Loucy (cell line): ENCODE measurements around the gene RXRG.

Experiments
- H2AFZ ChIP-seq: fragments of 200-600 bp; sonication (generic); 2 replicates; pipeline ENCODE4 v1.6.0; 2016; ENCODE audit warnings: antibody characterized with exemption, mild to moderate bottlenecking, low read length, moderate library complexity
- H3F3A ChIP-seq: fragments of 200-600 bp; 2 replicates; pipeline ENCODE4 v1.6.0; 2016; ENCODE audit warnings: antibody characterized with exemption, low read depth, mild to moderate bottlenecking
- H3K27me3 ChIP-seq: fragments of 200-600 bp; sonication (generic); 2 replicates; pipeline ENCODE4 v1.6.1; 2014; ENCODE audit warnings: low read length, mild to moderate bottlenecking; ENCODE audit not compliant: insufficient read depth, poor library complexity, severe bottlenecking
- H3K36me3 ChIP-seq: fragments of 200-600 bp; sonication (generic); 2 replicates; pipeline ENCODE4 v1.6.1; 2016; ENCODE audit warnings: low read length; ENCODE audit not compliant: insufficient read depth
- H3K4me1 ChIP-seq: fragments of 200-600 bp; sonication (generic); 2 replicates; pipeline ENCODE4 v1.5.1; 2014; ENCODE audit warnings: low read length, mild to moderate bottlenecking; ENCODE audit not compliant: insufficient read depth, poor library complexity, severe bottlenecking
- H3K4me2 ChIP-seq: fragments of 200-600 bp; sonication (generic); 2 replicates; pipeline ENCODE4 v1.6.0; 2014; ENCODE audit warnings: antibody characterized with exemption, low read length, low read depth, mild to moderate bottlenecking; ENCODE audit not compliant: poor library complexity, severe bottlenecking
- H3K4me3 ChIP-seq: fragments of 200-600 bp; sonication (generic); 2 replicates; pipeline ENCODE4 v1.5.1; 2014; ENCODE audit warnings: low read length, mild to moderate bottlenecking, mixed read lengths; ENCODE audit not compliant: poor library complexity, severe bottlenecking
- H3K79me2 ChIP-seq: fragments of 200-600 bp; sonication (generic); 2 replicates; pipeline ENCODE4 v1.6.1; 2014; ENCODE audit warnings: low read length; ENCODE audit not compliant: insufficient read depth
- H3K9ac ChIP-seq: fragments of 200-600 bp; sonication (generic); 2 replicates; pipeline ENCODE4 v1.6.0; 2014; ENCODE audit warnings: mild to moderate bottlenecking, low read depth, low read length, moderate library complexity; ENCODE audit not compliant: poor library complexity, severe bottlenecking
- H3K9me2 ChIP-seq: fragments of 200-600 bp; sonication (generic); replicated peaks from 2 replicates; pipeline ENCODE4 v1.6.1; 2016; ENCODE audit warnings: low read depth, low read length, mixed read lengths
- H3K9me3 ChIP-seq: fragments of 200-600 bp; sonication (generic); 2 replicates; pipeline ENCODE4 v1.6.1; 2014; ENCODE audit warnings: mild to moderate bottlenecking, antibody characterized with exemption, low read length, low read depth; ENCODE audit not compliant: insufficient read depth
- H4K20me1 ChIP-seq: fragments of 200-600 bp; sonication (generic); 2 replicates; pipeline ENCODE4 v1.6.0; 2014; ENCODE audit warnings: antibody characterized with exemption, low read length, mild to moderate bottlenecking; ENCODE audit not compliant: insufficient read depth, poor library complexity, severe bottlenecking
- EZH2phosphoT487 ChIP-seq: fragments of 200-600 bp; IDR thresholded peaks from 2 replicates; pipeline ENCODE4 v1.6.1; 2018; ENCODE audit warnings: antibody characterized with exemption, mild to moderate bottlenecking, moderate library complexity, borderline replicate concordance
- TF ChIP-seq, protein P1 (sequence below): fragments of 200-600 bp; sonication (generic); conservative IDR thresholded peaks from 2 replicates; pipeline ENCODE4 v1.5.1; 2014; ENCODE audit warnings: mild to moderate bottlenecking, antibody characterized with exemption, low read length

Gene RXRG

GRCh38 chr1:165409657-165410358 is 35.1 kb downstream of the RXRG start:
- Histone ChIP-seq H3K4me3 (no peak overlapping the region), H3K9me2 (no peaks in the 10 kb centered on the region), H4K20me1 (no peaks in the 10 kb centered on the region), H3K4me2 (no peak overlapping the region), H3F3A (no peaks in the 10 kb centered on the region), H3K4me1 (no peaks in the 10 kb centered on the region), H3K9me3 (no peaks in the 10 kb centered on the region), H3K36me3 (no peaks in the 10 kb centered on the region), H3K27me3 (no peaks in the 10 kb centered on the region), H3K9ac (no peak overlapping the region), H3K79me2 (no peaks in the 10 kb centered on the region), H2AFZ (no peak overlapping the region)
- no peak for TF ChIP-seq EZH2phosphoT487
- TF ChIP-seq, protein P1, sequence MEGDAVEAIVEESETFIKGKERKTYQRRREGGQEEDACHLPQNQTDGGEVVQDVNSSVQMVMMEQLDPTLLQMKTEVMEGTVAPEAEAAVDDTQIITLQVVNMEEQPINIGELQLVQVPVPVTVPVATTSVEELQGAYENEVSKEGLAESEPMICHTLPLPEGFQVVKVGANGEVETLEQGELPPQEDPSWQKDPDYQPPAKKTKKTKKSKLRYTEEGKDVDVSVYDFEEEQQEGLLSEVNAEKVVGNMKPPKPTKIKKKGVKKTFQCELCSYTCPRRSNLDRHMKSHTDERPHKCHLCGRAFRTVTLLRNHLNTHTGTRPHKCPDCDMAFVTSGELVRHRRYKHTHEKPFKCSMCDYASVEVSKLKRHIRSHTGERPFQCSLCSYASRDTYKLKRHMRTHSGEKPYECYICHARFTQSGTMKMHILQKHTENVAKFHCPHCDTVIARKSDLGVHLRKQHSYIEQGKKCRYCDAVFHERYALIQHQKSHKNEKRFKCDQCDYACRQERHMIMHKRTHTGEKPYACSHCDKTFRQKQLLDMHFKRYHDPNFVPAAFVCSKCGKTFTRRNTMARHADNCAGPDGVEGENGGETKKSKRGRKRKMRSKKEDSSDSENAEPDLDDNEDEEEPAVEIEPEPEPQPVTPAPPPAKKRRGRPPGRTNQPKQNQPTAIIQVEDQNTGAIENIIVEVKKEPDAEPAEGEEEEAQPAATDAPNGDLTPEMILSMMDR, result no peak

- no peaks in the 10 kb centered on the region for H3K36me3 ChIP-seq
- H3K4me1 ChIP-seq, result no peaks in the 10 kb centered on the region
- H3K27me3 ChIP-seq, result no peaks in the 10 kb centered on the region
- H3K4me3 ChIP-seq, result no peak overlapping the region
- no peak overlapping the region for H2AFZ ChIP-seq
- H3F3A ChIP-seq, result no peaks in the 10 kb centered on the region
- TF ChIP-seq, protein P1, result peak; percentile 64
- no peak for TF ChIP-seq EZH2phosphoT487
- no peak overlapping the region for H3K9ac ChIP-seq
- H3K9me2 ChIP-seq, result no peaks in the 10 kb centered on the region
- H3K9me3 ChIP-seq, result no peaks in the 10 kb centered on the region
- no peaks in the 10 kb centered on the region for H4K20me1 ChIP-seq
- H3K4me2 ChIP-seq, result no peak overlapping the region
- no peaks in the 10 kb centered on the region for H3K79me2 ChIP-seq
Observed at GRCh38 chr1:165408518-165408917, 36.4 kb downstream of the RXRG start.

- H3K36me3 ChIP-seq, result no peaks in the 10 kb centered on the region
- no peak overlapping the region for H3K4me3 ChIP-seq
- H3K27me3 ChIP-seq, result no peaks in the 10 kb centered on the region
- TF ChIP-seq EZH2phosphoT487, result no peak
- TF ChIP-seq, protein P1, result no peak
- no peak overlapping the region for H2AFZ ChIP-seq
- H3F3A ChIP-seq, result no peaks in the 10 kb centered on the region
- H3K9me2 ChIP-seq, result no peaks in the 10 kb centered on the region
- H3K9me3 ChIP-seq, result no peaks in the 10 kb centered on the region
- H3K79me2 ChIP-seq, result no peaks in the 10 kb centered on the region
- no peaks in the 10 kb centered on the region for H3K4me1 ChIP-seq
- H3K4me2 ChIP-seq, result no peak overlapping the region
- no peaks in the 10 kb centered on the region for H4K20me1 ChIP-seq
- no peak overlapping the region for H3K9ac ChIP-seq
Observed at GRCh38 chr1:165407398-165407797, 37.5 kb downstream of the RXRG start.
